Measurements from ENCODE around the gene CCDC33.

Gene CCDC33

GRCh38 chr15:74324714-74325113 lies 88.6 kb downstream of the CCDC33 start:
- ATAC-seq = no peak
- TF ChIP-seq ZNF8 (CRISPR knock-in tag; IDR thresholded peaks at IDR 0.05) (no peak), ZNF70 (CRISPR knock-in tag; IDR thresholded peaks at IDR 0.05) (no peak), BACH2 (CRISPR knock-in tag; IDR thresholded peaks at IDR 0.05; ENCODE audit: borderline replicate concordance) (no peak), TOX (CRISPR knock-in tag; IDR thresholded peaks at IDR 0.05; ENCODE audit: borderline replicate concordance) (no peak), ZFP3 (CRISPR knock-in tag; IDR thresholded peaks at IDR 0.05) (no peak), ZNF565 (CRISPR knock-in tag; conservative IDR thresholded peaks at IDR 0.05; ENCODE audit: low read depth) (no peak), ZC3H10 (CRISPR knock-in tag; IDR thresholded peaks at IDR 0.05) (no peak), CSRNP3 (CRISPR knock-in tag; IDR thresholded peaks at IDR 0.05) (no peak), SNAI2 (CRISPR knock-in tag; IDR thresholded peaks at IDR 0.05) (no peak), GLIS3 (CRISPR knock-in tag; IDR thresholded peaks at IDR 0.05) (no peak)

GRCh38 chr15:74326746-74327145 lies 90.6 kb downstream of the CCDC33 start:
- no peak for ATAC-seq
- TF ChIP-seq CREB5 (CRISPR knock-in tag; IDR thresholded peaks at IDR 0.05; ENCODE audit: low read depth) (no peak), ESRRG (CRISPR knock-in tag; IDR thresholded peaks at IDR 0.05) (no peak), PATZ1 (CRISPR knock-in tag; IDR thresholded peaks at IDR 0.05; ENCODE audit: borderline replicate concordance) (no peak), ZNF70 (CRISPR knock-in tag; IDR thresholded peaks at IDR 0.05) (no peak), ZFP3 (CRISPR knock-in tag; IDR thresholded peaks at IDR 0.05) (no peak), ARNTL (CRISPR knock-in tag; IDR thresholded peaks at IDR 0.05; ENCODE audit: borderline replicate concordance, low read depth) (no peak)

GRCh38 chr15:74327756-74328155 lies 91.6 kb downstream of the CCDC33 start:
- no peak for ATAC-seq
- TF ChIP-seq ZFP3 (CRISPR knock-in tag; IDR thresholded peaks at IDR 0.05) (no peak), ZNF565 (CRISPR knock-in tag; conservative IDR thresholded peaks at IDR 0.05; ENCODE audit: low read depth) (no peak)

GRCh38 chr15:74328331-74329056 lies 92.4 kb downstream of the CCDC33 start:
- ATAC-seq = no peak
- no peak for TF ChIP-seq OSR1 (CRISPR knock-in tag; IDR thresholded peaks at IDR 0.05)
- TF ChIP-seq CSDC2 (CRISPR knock-in tag; IDR thresholded peaks at IDR 0.05) = no peak

- ATAC-seq = no peak
- TF ChIP-seq PATZ1 (CRISPR knock-in tag; IDR thresholded peaks at IDR 0.05; ENCODE audit: borderline replicate concordance) (no peak), ZNF70 (CRISPR knock-in tag; IDR thresholded peaks at IDR 0.05) (no peak), ESRRG (CRISPR knock-in tag; IDR thresholded peaks at IDR 0.05) (no peak), ARNTL (CRISPR knock-in tag; IDR thresholded peaks at IDR 0.05; ENCODE audit: borderline replicate concordance, low read depth) (no peak), ZNF8 (CRISPR knock-in tag; IDR thresholded peaks at IDR 0.05) (no peak), RARB (CRISPR knock-in tag; IDR thresholded peaks at IDR 0.05) (no peak), CREB5 (CRISPR knock-in tag; IDR thresholded peaks at IDR 0.05; ENCODE audit: low read depth) (no peak), PPARA (CRISPR knock-in tag; IDR thresholded peaks at IDR 0.05; ENCODE audit: borderline replicate concordance) (no peak), TOX (CRISPR knock-in tag; IDR thresholded peaks at IDR 0.05; ENCODE audit: borderline replicate concordance) (no peak), CSRNP3 (CRISPR knock-in tag; IDR thresholded peaks at IDR 0.05) (no peak), BACH2 (CRISPR knock-in tag; IDR thresholded peaks at IDR 0.05; ENCODE audit: borderline replicate concordance) (no peak), ZFP3 (CRISPR knock-in tag; IDR thresholded peaks at IDR 0.05) (no peak), ZNF565 (CRISPR knock-in tag; conservative IDR thresholded peaks at IDR 0.05; ENCODE audit: low read depth) (no peak), ISL1 (CRISPR knock-in tag; IDR thresholded peaks at IDR 0.05) (no peak), ZFP30 (CRISPR knock-in tag; IDR thresholded peaks at IDR 0.05) (no peak), GLIS3 (CRISPR knock-in tag; IDR thresholded peaks at IDR 0.05) (no peak)
These were observed 94.8 kb downstream of the CCDC33 start for GRCh38 chr15:74330861-74331408.

All from SK-N-SH treated with all-trans-retinoic acid at 6 μM for 48 hours (cell line).